Suprapubic skin (tissue), 3 donors: ENCODE data around the gene HLA-DQA2.
A peak's percentile ranks its signal among the peaks of the same experiment; 100 is the strongest.

Experiments
- CTCF ChIP-seq, 2 donors: fragments of 200-600 bp in 1 of 2; fragments of 450-650 bp in 1 of 2; sonication (generic) in 1 of 2; IDR thresholded peaks; one replicate each; pipeline ENCODE4 v1.5.1; 2016 to 2019; ENCODE audit warnings: antibody characterized with exemption in 2 of 2, mild to moderate bottlenecking in 1 of 2, moderate library complexity in 1 of 2
- POLR2A ChIP-seq, 2 donors: fragments of 450-650 bp; IDR thresholded peaks; one replicate each; pipeline ENCODE4 v1.6.1; 2017; ENCODE audit warnings: antibody characterized with exemption in 2 of 2, mild to moderate bottlenecking in 2 of 2, moderate library complexity in 2 of 2

GRCh38 chr6:32700391-32701040, 40.7 kb upstream of the HLA-DQA2 start:
- TF ChIP-seq CTCF (IDR thresholded peaks at IDR 0.05), result peak; percentile 47 to 62
- no peak for TF ChIP-seq POLR2A (IDR thresholded peaks at IDR 0.05)
